Stimulated activated CD8-positive, alpha-beta memory T cell treated with anti-CD3 and anti-CD28 coated beads, Interleukin-7, amount 100 ng/mL, for 4 hours (primary cell): ENCODE data around the gene SOX5.
"Not testable (repeated sequence)": the region's sequence is repeated elsewhere in the genome, so short reads cannot be mapped to it uniquely, and the experiment has no call there.

Experiments used
- DNase-seq, 2 donors: peaks; one replicate each; pipeline ENCODE4 v3.0.0-alpha.2; 2020; ENCODE audit warnings: low read depth in 2 of 2

Gene SOX5

GRCh38 chr12:23757541-23757962, 191.9 kb downstream of the SOX5 start:
- DNase-seq: no peak

GRCh38 chr12:23756416-23756815, 193.1 kb downstream of the SOX5 start:
- no peak for DNase-seq

- no peak for DNase-seq
Observed at GRCh38 chr12:23753628-23754365, 195.7 kb downstream of the SOX5 start.

GRCh38 chr12:23752245-23752644, 197.2 kb downstream of the SOX5 start:
- no peak for DNase-seq

- DNase-seq: no peak
Observed at GRCh38 chr12:23751641-23752040, 197.8 kb downstream of the SOX5 start.

GRCh38 chr12:23750923-23751322, 198.5 kb downstream of the SOX5 start:
- DNase-seq: no peak

GRCh38 chr12:23744696-23745095, 204.8 kb downstream of the SOX5 start:
- no peak for DNase-seq

- no peak for DNase-seq
Observed at GRCh38 chr12:23742574-23742973, 206.9 kb downstream of the SOX5 start.

- no peak for DNase-seq
Observed at GRCh38 chr12:23731493-23731892, 218.0 kb downstream of the SOX5 start.

- no peak for DNase-seq
Observed at GRCh38 chr12:23731035-23731434, 218.4 kb downstream of the SOX5 start.

GRCh38 chr12:23729359-23729758, 220.1 kb downstream of the SOX5 start:
- DNase-seq: no peak

GRCh38 chr12:23726646-23727045, 222.8 kb downstream of the SOX5 start:
- DNase-seq: no peak

GRCh38 chr12:23722655-23723054, 226.8 kb downstream of the SOX5 start:
- DNase-seq: no peak

- no peak for DNase-seq
Observed at GRCh38 chr12:23721268-23721667, 228.2 kb downstream of the SOX5 start.

- DNase-seq: no peak
Observed at GRCh38 chr12:23719493-23719892, 230.0 kb downstream of the SOX5 start.

- DNase-seq: not testable (repeated sequence)
Observed at GRCh38 chr12:23710361-23710760, 239.1 kb downstream of the SOX5 start.

GRCh38 chr12:23708185-23708837, 241.2 kb downstream of the SOX5 start:
- DNase-seq: no peak

- no peak for DNase-seq
Observed at GRCh38 chr12:23707270-23707669, 242.2 kb downstream of the SOX5 start.

- DNase-seq: no peak
Observed at GRCh38 chr12:23704992-23705943, 244.2 kb downstream of the SOX5 start.

GRCh38 chr12:23703051-23703450, 246.4 kb downstream of the SOX5 start:
- no peak for DNase-seq

GRCh38 chr12:23699031-23699430, 250.4 kb downstream of the SOX5 start:
- no peak for DNase-seq

- DNase-seq: no peak
Observed at GRCh38 chr12:23694920-23695319, 254.6 kb downstream of the SOX5 start.
